Stomach (tissue), 9 donors: ENCODE measurements around the gene ZBTB45. TPM values are rescaled to one million over a fixed set of nuclear protein-coding genes. Genes with fewer than 3 reads are reported as not detected.
A peak's percentile ranks its signal among the peaks of the same experiment; 100 is the strongest.

Experiments
- DNase-seq, 2 donors: peaks; one replicate each; pipeline versions ENCODE4 v3.0.0 to v3.0.0-alpha.2; 2013 to 2019
- H3K27ac ChIP-seq, 5 donors: fragments of 200-600 bp in 4 of 5; sonication (generic) in 4 of 5; one replicate each; pipeline ENCODE4 v1.5.1; 2013 to 2019; ENCODE audit warnings: mild to moderate bottlenecking in 1 of 5, moderate library complexity in 1 of 5
- H3K27me3 ChIP-seq, 3 donors: fragments of 200-600 bp; sonication (generic); one replicate each; pipeline ENCODE4 v1.5.1; 2017 to 2019; ENCODE audit warnings: mixed run types in 1 of 3
- H3K36me3 ChIP-seq, 4 donors: fragments of 200-600 bp; sonication (generic); 1 replicate in 3 of 4; 2 replicates in 1 of 4; pipeline ENCODE4 v1.5.1; 2016 to 2019
- H3K4me1 ChIP-seq, 4 donors: fragments of 200-600 bp; sonication (generic); one replicate each; pipeline ENCODE4 v1.5.1; 2016 to 2019
- H3K4me3 ChIP-seq, 4 donors: fragments of 200-600 bp; sonication (generic) in 3 of 4; one replicate each; pipeline ENCODE4 v1.5.1; 2016 to 2019; ENCODE audit warnings: mild to moderate bottlenecking in 1 of 4
- H3K9me3 ChIP-seq, 4 donors: fragments of 200-600 bp; sonication (generic); one replicate each; pipeline ENCODE4 v1.5.1; 2016 to 2019
- CTCF ChIP-seq, 7 experiments: fragments of 450-650 bp in 4 of 7; fragments of 200-600 bp in 3 of 7; sonication (generic) in 3 of 7; IDR thresholded peaks; one replicate each; pipeline ENCODE4 v1.5.1; 2016 to 2019; ENCODE audit warnings: antibody characterized with exemption in 7 of 7, control low read depth in 2 of 7, mild to moderate bottlenecking in 1 of 7
- EP300 ChIP-seq: sonication (generic); formaldehyde crosslinking; IDR thresholded peaks from one replicate; pipeline ENCODE4 v1.6.1; 2017; ENCODE audit warnings: antibody characterized with exemption
- POLR2A ChIP-seq, 4 donors: fragments of 450-650 bp; IDR thresholded peaks; one replicate each; pipeline ENCODE4 v1.6.1; 2016; ENCODE audit warnings: antibody characterized with exemption in 4 of 4, control low read depth in 2 of 4, mild to moderate bottlenecking in 1 of 4, moderate library complexity in 1 of 4
- POLR2AphosphoS5 ChIP-seq, 3 donors: sonication (generic); formaldehyde crosslinking; IDR thresholded peaks; one replicate each; pipeline ENCODE4 v1.6.1; 2016; ENCODE audit warnings: antibody characterized with exemption in 3 of 3
- WGBS, 5 donors: extraction: QIAGEN DNeasy Blood & Tissue Kit in 3 of 5; methylation state at CpG; one replicate each; pipeline versions ENCODE4 v1.1.5 to v1.1.7; 2013 to 2018; 5-methylcytosine and 5-hydroxymethylcytosine counted together
- intact Hi-C: fragments of 100-400 bp; cut with DNase I; formaldehyde crosslinking; loops from one replicate; pipeline ENCODE4 v1.15.1; 2023; ENCODE audit warnings: low total_unique reads
- polyA plus RNA-seq, 3 donors: library from polyadenylated mRNA; stranded (reverse); fragments of 200-250 nt; gene quantifications; one replicate each; pipeline ENCODE4 v1.2.3, GENCODE V29; 2013
- total RNA-seq, 5 donors: library from RNA; depleted of rRNA; stranded (reverse); fragments of >200 nt; gene quantifications; one replicate each; pipeline versions ENCODE4 v1.1.0 to v1.2.3, GENCODE V29; 2014 to 2016
- donor health status: healthy with polysubstance abuse.
- donor health status: Bipolar disorder and iron deficiency.
- donor health status: healthy.

ZBTB45 gene
- total and polyA plus RNA-seq, 8 donors: 2.4 to 49.0 (median 8.2) TPM; not detected in 1

- WGBS, 5 donors: 87 to 91% (median 89%) methylated on average over 17 to 20 of the region's 20 CpGs
- Histone ChIP-seq H3K4me1 (peaks cover 30 to 59% (median 49%) of the 10 kb centered on the region in 4 donors), H3K4me3 (no peak overlapping the region), H3K36me3 (peaks cover 67 to 80% (median 76%) of the 10 kb centered on the region in 4 donors), H3K27me3 (no peaks in the 10 kb centered on the region), H3K27ac (no peak overlapping the region), H3K9me3 (no peaks in the 10 kb centered on the region)
- TF ChIP-seq POLR2A (IDR thresholded peaks at IDR 0.05): no peak
- intact Hi-C loops: no loop called here
- no peak for DNase-seq
Measured at GRCh38 chr19:58548859-58549663, 29.5 kb upstream of the ZBTB45 start.

GRCh38 chr19:58547323-58548312, 28.0 kb upstream of the ZBTB45 start:
- peaks cover 23 to 52% (median 46%) of the 10 kb centered on the region in 4 donors for H3K4me1 ChIP-seq
- TF ChIP-seq POLR2AphosphoS5 (IDR thresholded peaks at IDR 0.05): no peak
- TF ChIP-seq CTCF (IDR thresholded peaks at IDR 0.05): no peak
- no peak for TF ChIP-seq POLR2A (IDR thresholded peaks at IDR 0.05)
- no peak for TF ChIP-seq EP300
- H3K4me3 ChIP-seq: peak overlapping the region in 2 of 4 donors; percentile 97 to 100
- H3K27me3 ChIP-seq: peaks cover 0 to 5% (median 0%) of the 10 kb centered on the region in 3 donors
- H3K9me3 ChIP-seq: no peaks in the 10 kb centered on the region
- DNase-seq: no peak
- peaks cover 61 to 71% (median 64%) of the 10 kb centered on the region in 4 donors for H3K36me3 ChIP-seq
- intact Hi-C loops: no loop called here
- no peak overlapping the region for H3K27ac ChIP-seq
- WGBS, 5 donors: 86 to 90% (median 88%) methylated on average over 13 to 18 of the region's 18 CpGs

- Histone ChIP-seq H3K9me3 (no peaks in the 10 kb centered on the region), H3K27ac (peak overlapping the region in 3 of 5 donors; percentile 81 to 98 (median 95)), H3K27me3 (peaks cover 0 to 14% (median 0%) of the 10 kb centered on the region in 3 donors), H3K36me3 (peaks cover 46 to 56% (median 49%) of the 10 kb centered on the region in 4 donors), H3K4me1 (peaks cover 23 to 48% (median 43%) of the 10 kb centered on the region in 4 donors), H3K4me3 (peak overlapping the region; percentile 90 to 100 (median 96))
- DNase-seq: no peak
- TF ChIP-seq EP300: no peak
- WGBS, 5 donors: 0 to 21% (median 7%) methylated on average over 1 of the region's 1 CpG
- intact Hi-C loops: no loop called here
Measured at GRCh38 chr19:58546019-58546530, 26.5 kb upstream of the ZBTB45 start.

- DNase-seq: no peak
- Histone ChIP-seq H3K9me3 (no peaks in the 10 kb centered on the region), H3K27me3 (peaks cover 0 to 16% (median 0%) of the 10 kb centered on the region in 3 donors), H3K4me1 (peaks cover 23 to 48% (median 43%) of the 10 kb centered on the region in 4 donors), H3K27ac (peak overlapping the region in 4 of 5 donors; percentile 79 to 98 (median 88)), H3K36me3 (peaks cover 39 to 50% (median 42%) of the 10 kb centered on the region in 4 donors), H3K4me3 (peak overlapping the region; percentile 90 to 100 (median 96))
- TF ChIP-seq CTCF (IDR thresholded peaks at IDR 0.05): no peak
- no peak for TF ChIP-seq EP300
- no peak for TF ChIP-seq POLR2AphosphoS5 (IDR thresholded peaks at IDR 0.05)
- TF ChIP-seq POLR2A (IDR thresholded peaks at IDR 0.05): no peak
- intact Hi-C loops: no loop called here
- 3 to 6% (median 5%) methylated on average over 17 to 21 of the region's 21 CpGs for WGBS, 5 donors
Measured at GRCh38 chr19:58545286-58546018, 25.8 kb upstream of the ZBTB45 start.
